RWPE1 (cell line): ENCODE results near the gene MYB.

Experiments used
- CTCF ChIA-PET: fragments of 350-600 bp; sonication (Branson Sonifier 250); formaldehyde crosslinking; extraction: SDS; loops from one replicate; lab custom pipeline; 2021; lab: Yijun Ruan, JAX
- POLR2A ChIA-PET: fragments of 400-600 bp; formaldehyde crosslinking; extraction: SDS; loops from one replicate; lab custom pipeline; 2020; ENCODE audit warnings: antibody characterized with exemption; ENCODE audit not compliant: low non-redundant PET; lab: Yijun Ruan, JAX
- DNase-seq: peaks from one replicate; pipeline ENCODE4 v3.0.0; 2012; ENCODE audit warnings: low spot score
- H3K27ac ChIP-seq: fragments of 450-650 bp; 2 replicates; pipeline ENCODE4 v1.5.1; 2017
- TF ChIP-seq, protein P1 (sequence below): fragments of 450-650 bp; conservative IDR thresholded peaks from 2 replicates; pipeline ENCODE4 v1.5.1; 2017; ENCODE audit warnings: low read depth, mild to moderate bottlenecking

MYB gene

DNA sequence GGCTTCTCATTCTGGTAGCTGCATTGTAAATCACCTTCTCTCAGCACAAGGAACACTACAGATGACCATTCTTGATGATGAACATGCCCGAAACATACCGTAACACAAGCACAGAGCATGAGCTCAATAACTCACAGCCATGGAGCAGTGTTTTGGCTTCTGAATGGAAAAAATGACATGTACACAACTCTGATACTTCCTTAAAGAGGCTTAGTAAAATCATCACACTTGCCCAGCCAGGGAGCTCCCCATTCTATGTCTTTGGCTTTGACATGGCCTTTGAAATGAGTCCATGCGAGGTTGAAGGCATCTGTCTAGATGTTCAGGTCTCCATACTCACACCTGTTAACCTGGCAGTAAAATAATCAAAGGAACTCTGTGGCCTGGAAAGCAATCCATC, 87.6 kb downstream of the MYB start:
- no peak for DNase-seq
- ChIA-PET POLR2A (no interaction called here), CTCF (no interaction called here)
- TF ChIP-seq, protein P1, sequence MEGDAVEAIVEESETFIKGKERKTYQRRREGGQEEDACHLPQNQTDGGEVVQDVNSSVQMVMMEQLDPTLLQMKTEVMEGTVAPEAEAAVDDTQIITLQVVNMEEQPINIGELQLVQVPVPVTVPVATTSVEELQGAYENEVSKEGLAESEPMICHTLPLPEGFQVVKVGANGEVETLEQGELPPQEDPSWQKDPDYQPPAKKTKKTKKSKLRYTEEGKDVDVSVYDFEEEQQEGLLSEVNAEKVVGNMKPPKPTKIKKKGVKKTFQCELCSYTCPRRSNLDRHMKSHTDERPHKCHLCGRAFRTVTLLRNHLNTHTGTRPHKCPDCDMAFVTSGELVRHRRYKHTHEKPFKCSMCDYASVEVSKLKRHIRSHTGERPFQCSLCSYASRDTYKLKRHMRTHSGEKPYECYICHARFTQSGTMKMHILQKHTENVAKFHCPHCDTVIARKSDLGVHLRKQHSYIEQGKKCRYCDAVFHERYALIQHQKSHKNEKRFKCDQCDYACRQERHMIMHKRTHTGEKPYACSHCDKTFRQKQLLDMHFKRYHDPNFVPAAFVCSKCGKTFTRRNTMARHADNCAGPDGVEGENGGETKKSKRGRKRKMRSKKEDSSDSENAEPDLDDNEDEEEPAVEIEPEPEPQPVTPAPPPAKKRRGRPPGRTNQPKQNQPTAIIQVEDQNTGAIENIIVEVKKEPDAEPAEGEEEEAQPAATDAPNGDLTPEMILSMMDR: no peak
- H3K27ac ChIP-seq: no peak overlapping the region
